Omental fat pad (tissue), 4 donors: ENCODE results near the gene ZNF200. TPM values are rescaled to one million over a fixed set of nuclear protein-coding genes. Genes with fewer than 3 reads are reported as not detected.

Experiments used
- ATAC-seq: fragments of 150-250 bp; one replicate; pipeline ENCODE4 v1.9.1; 2016; ENCODE audit warnings: mild to moderate bottlenecking, moderate library complexity; ENCODE audit not compliant: low FRiP score
- DNase-seq: peaks from one replicate; pipeline ENCODE4 v3.0.0-alpha.2; 2019; ENCODE audit warnings: low spot score
- total RNA-seq, 4 donors: library from RNA; depleted of rRNA; stranded (reverse); fragments of >200 nt; gene quantifications; one replicate each; pipeline ENCODE4 v1.1.0, GENCODE V29; 2016
- TF ChIP-seq, protein P1 (sequence below), 3 donors: fragments of 450-650 bp; IDR thresholded peaks; one replicate each; pipeline ENCODE4 v1.5.1; 2016 to 2017; ENCODE audit warnings: antibody characterized with exemption in 3 of 3, mild to moderate bottlenecking in 3 of 3, moderate library complexity in 2 of 3

The ZNF200 gene
- total RNA-seq, 4 donors from 2014 or later: 4.3 to 12.6 (median 8.7) TPM

DNA sequence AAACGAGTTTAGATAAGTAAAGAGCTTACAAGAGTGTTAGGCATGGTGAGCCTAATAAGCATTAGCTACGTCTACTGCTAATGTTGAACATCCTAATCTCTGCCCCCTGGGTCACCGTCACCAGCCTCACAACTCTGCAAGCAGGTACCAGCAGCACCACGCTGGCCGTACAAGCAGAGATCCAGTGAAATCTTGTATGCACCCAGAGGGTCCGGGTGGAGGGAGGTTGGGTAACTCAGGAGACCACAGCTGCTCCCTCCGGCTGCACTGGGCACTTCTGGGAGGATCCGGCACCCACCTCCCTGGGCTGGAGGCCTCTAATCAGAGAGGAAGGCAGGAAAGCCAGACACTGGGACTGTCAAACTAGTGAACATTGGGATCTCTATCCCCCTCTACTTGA, 55.3 kb downstream of the ZNF200 start:
- TF ChIP-seq, protein P1, sequence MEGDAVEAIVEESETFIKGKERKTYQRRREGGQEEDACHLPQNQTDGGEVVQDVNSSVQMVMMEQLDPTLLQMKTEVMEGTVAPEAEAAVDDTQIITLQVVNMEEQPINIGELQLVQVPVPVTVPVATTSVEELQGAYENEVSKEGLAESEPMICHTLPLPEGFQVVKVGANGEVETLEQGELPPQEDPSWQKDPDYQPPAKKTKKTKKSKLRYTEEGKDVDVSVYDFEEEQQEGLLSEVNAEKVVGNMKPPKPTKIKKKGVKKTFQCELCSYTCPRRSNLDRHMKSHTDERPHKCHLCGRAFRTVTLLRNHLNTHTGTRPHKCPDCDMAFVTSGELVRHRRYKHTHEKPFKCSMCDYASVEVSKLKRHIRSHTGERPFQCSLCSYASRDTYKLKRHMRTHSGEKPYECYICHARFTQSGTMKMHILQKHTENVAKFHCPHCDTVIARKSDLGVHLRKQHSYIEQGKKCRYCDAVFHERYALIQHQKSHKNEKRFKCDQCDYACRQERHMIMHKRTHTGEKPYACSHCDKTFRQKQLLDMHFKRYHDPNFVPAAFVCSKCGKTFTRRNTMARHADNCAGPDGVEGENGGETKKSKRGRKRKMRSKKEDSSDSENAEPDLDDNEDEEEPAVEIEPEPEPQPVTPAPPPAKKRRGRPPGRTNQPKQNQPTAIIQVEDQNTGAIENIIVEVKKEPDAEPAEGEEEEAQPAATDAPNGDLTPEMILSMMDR (IDR thresholded peaks at IDR 0.05): no peak
- DNase-seq (no peak), ATAC-seq (no peak)

DNA sequence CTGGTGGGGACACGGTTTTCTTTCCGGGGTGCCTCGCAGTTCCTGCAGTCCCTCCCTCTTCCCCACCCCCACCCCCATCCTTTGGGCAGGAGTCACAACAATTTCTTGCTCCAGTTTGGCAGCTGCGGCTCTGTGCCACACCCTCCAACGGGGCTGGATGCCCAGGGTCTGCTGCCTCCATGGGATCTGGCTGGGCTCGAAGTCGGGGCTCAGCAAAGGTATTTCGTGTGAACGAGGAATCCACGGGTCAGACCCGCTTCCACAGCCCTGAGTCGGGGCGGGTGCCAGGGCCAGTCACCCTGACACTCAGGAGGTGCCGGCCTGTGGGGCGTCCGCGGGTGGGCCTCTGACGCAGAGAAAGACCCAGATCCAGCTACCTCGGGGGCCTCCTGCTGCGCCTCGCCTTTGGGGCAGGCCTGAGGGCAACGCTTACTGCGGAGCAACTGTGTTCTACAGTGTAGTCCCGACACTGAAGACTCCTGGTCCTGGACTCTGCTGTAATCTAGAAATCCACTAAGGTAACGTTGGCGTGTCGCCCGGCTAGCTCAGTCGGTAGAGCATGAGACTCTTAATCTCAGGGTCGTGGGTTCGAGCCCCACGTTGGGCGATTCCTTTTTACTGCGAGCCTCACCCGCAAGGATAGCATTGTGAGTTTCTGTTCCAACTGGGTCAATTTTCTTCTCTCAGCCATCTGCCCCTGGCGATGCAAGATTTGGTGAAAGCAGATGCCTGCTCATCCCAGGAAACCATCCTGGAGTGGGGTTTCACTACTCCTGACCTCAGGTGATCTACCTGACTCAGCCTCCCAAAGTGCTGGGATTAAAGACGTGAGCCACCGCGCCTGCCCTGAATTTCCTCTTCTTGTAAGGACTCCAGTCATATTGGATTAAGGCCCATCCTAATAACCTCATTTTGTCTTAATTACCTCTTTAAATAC, 59.5 kb downstream of the ZNF200 start:
- TF ChIP-seq, protein P1 (IDR thresholded peaks at IDR 0.05): no peak
- DNase-seq: no peak
- ATAC-seq: no peak

DNA sequence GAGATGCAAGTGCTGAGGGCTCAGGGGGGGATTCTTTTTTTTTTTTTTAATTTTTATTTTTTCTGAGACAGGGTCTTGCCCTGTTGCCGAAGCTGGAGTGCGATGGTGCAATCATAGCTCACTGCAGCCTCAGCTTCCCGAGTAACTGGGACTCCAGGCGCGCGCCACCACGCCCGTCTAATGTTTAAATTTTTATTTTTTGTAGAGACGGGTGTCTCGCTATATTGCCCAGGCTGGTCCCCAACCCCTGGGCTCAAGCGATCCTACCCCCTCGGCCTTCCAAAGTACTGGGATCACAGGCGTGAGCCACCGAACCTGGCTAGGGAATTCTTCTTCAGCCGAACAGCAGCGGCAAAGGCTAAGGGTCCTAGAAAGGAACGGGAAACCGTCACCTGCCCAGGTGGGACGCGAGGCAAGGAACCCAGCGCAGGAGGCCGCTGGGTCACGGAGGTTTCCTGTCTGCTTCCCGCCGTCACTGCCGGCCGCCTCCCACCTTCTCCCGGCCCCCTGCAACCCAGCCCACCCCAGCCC, 60.3 kb downstream of the ZNF200 start:
- TF ChIP-seq, protein P1 (IDR thresholded peaks at IDR 0.05): no peak
- ATAC-seq (no peak), DNase-seq (no peak)

DNA sequence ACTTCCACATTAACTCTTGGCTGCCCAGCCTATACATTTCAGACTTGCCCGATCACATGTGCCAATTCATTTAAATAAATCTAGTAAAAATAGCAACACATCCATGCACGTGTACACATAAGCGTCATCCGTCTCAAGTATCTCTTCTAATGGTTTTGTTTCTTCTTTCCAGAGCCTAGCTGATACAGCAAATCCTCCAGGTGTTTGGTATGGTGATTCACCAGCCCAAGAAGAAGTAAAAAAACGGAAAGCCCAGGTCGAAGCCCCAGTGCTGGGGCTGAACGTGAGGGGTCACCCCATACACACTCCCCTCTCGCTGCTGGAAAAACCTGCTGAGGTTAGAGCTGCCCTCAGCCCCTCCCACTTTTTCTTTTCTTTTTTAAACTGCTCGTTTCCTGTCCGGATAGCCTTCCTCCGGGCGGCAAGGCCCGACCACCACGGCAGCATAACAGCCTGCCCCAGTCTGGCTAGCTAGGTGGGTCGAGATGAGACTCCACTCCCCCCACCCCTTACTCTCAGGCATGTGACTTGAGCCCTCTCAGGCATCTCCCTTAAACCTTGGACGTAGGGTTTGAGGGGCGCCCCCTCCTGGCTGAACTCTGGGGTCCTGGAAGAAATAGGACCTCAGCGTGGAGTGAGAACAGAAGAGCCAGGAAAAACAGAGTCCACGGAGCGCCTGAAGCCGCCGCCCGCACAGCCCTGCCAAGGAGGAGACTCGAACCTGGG, 60.9 kb downstream of the ZNF200 start:
- TF ChIP-seq, protein P1 (IDR thresholded peaks at IDR 0.05): no peak
- DNase-seq (no peak), ATAC-seq (no peak)

Other genes with a start within 250 kb of the ZNF200 start
- under 1 TPM in 2 of 4 donors, not detected in 2; 0.24 to 0.63 TPM for gene CLDN9, start 222.2 kb downstream of the ZNF200 start, total RNA-seq
- not detected for gene CLDN6, start 217.0 kb downstream of the ZNF200 start, total RNA-seq
- 100 to 1,000 TPM in 2 of 4 donors, 10 to 100 TPM in 1, 1 to 10 TPM in 1; 9.0 to 465 (median 94.3) TPM for gene TNFRSF12A, start 214.8 kb downstream of the ZNF200 start, total RNA-seq
- 10 to 100 TPM in 3 of 4 donors, 1 to 10 TPM in 1; 8.5 to 20.6 (median 13.1) TPM for gene HCFC1R1, start 211.2 kb downstream of the ZNF200 start, total RNA-seq
- gene THOC6, start 211.1 kb downstream of the ZNF200 start, total RNA-seq: 10 to 100 TPM; 15.7 to 33.9 (median 26.7) TPM
- gene BICDL2, start 198.2 kb downstream of the ZNF200 start, total RNA-seq: under 1 TPM in 1 of 4 donors, not detected in 3; 0.47 TPM
- 10 to 100 TPM in 1 of 4 donors, 1 to 10 TPM in 3; 1.2 to 38.8 (median 2.2) TPM for gene MMP25, start 188.6 kb downstream of the ZNF200 start, total RNA-seq
- gene IL32, start 169.5 kb downstream of the ZNF200 start, total RNA-seq: 10 to 100 TPM; 16.5 to 73.0 (median 25.6) TPM
- under 1 TPM in 1 of 4 donors, not detected in 3; 0.28 TPM for gene ZSCAN10, start 135.9 kb downstream of the ZNF200 start, total RNA-seq
- gene ZNF205, start 122.6 kb downstream of the ZNF200 start, total RNA-seq: 10 to 100 TPM in 2 of 4 donors, 1 to 10 TPM in 2; 7.1 to 16.1 (median 9.7) TPM
- 1 to 10 TPM; 1.8 to 4.1 (median 3.6) TPM for gene ZNF213, start 100.1 kb downstream of the ZNF200 start, total RNA-seq
- not detected for gene OR1F1, start 47.0 kb downstream of the ZNF200 start, total RNA-seq
- gene MEFV, start 21.5 kb upstream of the ZNF200 start, total RNA-seq: 10 to 100 TPM in 1 of 4 donors, 1 to 10 TPM in 3; 2.7 to 25.4 (median 4.2) TPM
- gene ZNF263, start 48.3 kb upstream of the ZNF200 start, total RNA-seq: 10 to 100 TPM; 23.3 to 66.7 (median 36.2) TPM
- gene TIGD7, start 70.3 kb upstream of the ZNF200 start, total RNA-seq: 1 to 10 TPM; 3.3 to 8.8 (median 5.3) TPM
- gene ZNF75A, start 70.3 kb upstream of the ZNF200 start, total RNA-seq: 10 to 100 TPM; 13.2 to 30.1 (median 20.4) TPM
- gene OR2C1, start 120.7 kb upstream of the ZNF200 start, total RNA-seq: not detected
- 10 to 100 TPM in 2 of 4 donors, 1 to 10 TPM in 2; 6.5 to 16.6 (median 11.1) TPM for gene ZSCAN32, start 165.8 kb upstream of the ZNF200 start, total RNA-seq
- 10 to 100 TPM in 1 of 4 donors, 1 to 10 TPM in 3; 6.2 to 16.6 (median 8.6) TPM for gene ZNF174, start 166.1 kb upstream of the ZNF200 start, total RNA-seq
- gene ZNF597, start 208.3 kb upstream of the ZNF200 start, total RNA-seq: 1 to 10 TPM; 2.0 to 3.3 (median 2.7) TPM
- gene NAA60, start 208.5 kb upstream of the ZNF200 start, total RNA-seq: 10 to 100 TPM; 17.0 to 31.7 (median 26.5) TPM